HEK293 (cell line): ENCODE measurements around the gene SLC16A6.
"Not testable (repeated sequence)": the region's sequence is repeated elsewhere in the genome, so short reads cannot be mapped to it uniquely, and the experiment has no call there.

Experiments used
- CTCF ChIA-PET: fragments of 350-600 bp; formaldehyde crosslinking; extraction: SDS; loops from one replicate; lab custom pipeline; 2021; ENCODE audit warnings: antibody characterized with exemption; lab: Yijun Ruan, JAX
- POLR2A ChIA-PET: fragments of 300-600 bp; formaldehyde crosslinking; extraction: SDS; loops from one replicate; lab custom pipeline; 2020; ENCODE audit warnings: antibody characterized with exemption, inconsistent platforms; lab: Yijun Ruan, JAX
- H3K27ac ChIP-seq: fragments of 200-500 bp; sonication (Bioruptor generic); 2 replicates; pipeline ENCODE4 v1.5.1; 2014; ENCODE audit warnings: low read depth, low read length, control low read depth, inconsistent platforms; ENCODE audit errors: extremely low read depth
- H3K36me3 ChIP-seq, 2 experiments: fragments of 200-500 bp in 1 of 2; sonication (Bioruptor generic) in 1 of 2; 1 replicate in 1 of 2; 2 replicates in 1 of 2; pipeline ENCODE4 v1.5.1; 2014 to 2017; ENCODE audit warnings: inconsistent platforms in 2 of 2, low read length in 2 of 2; ENCODE audit not compliant: control insufficient read depth in 2 of 2, insufficient read depth in 1 of 2
- H3K4me1 ChIP-seq: fragments of 200-500 bp; sonication (Bioruptor generic); 2 replicates; pipeline ENCODE4 v1.5.1; 2014; ENCODE audit warnings: mild to moderate bottlenecking, low read length, inconsistent platforms; ENCODE audit not compliant: control insufficient read depth, insufficient read depth
- H3K4me3 ChIP-seq: 2 replicates; pipeline ENCODE4 v1.5.1; 2011; ENCODE audit warnings: low read depth, mild to moderate bottlenecking, control low read depth, low read length, moderate library complexity
- H3K9me3 ChIP-seq: fragments of 200-500 bp; sonication (Bioruptor generic); 2 replicates; pipeline ENCODE4 v1.5.1; 2014; ENCODE audit warnings: low read depth, low read length, inconsistent platforms; ENCODE audit not compliant: control insufficient read depth, insufficient read depth
- ATF2 ChIP-seq: fragments of 450-650 bp; formaldehyde crosslinking; IDR thresholded peaks from 2 replicates; pipeline ENCODE4 v1.5.1; 2016; ENCODE audit warnings: missing biosample characterization, missing genetic modification characterization, low read depth
- PRDM10 ChIP-seq: fragments of 450-650 bp; formaldehyde crosslinking; IDR thresholded peaks from 2 replicates; pipeline ENCODE4 v1.5.1; 2016; ENCODE audit warnings: missing biosample characterization, missing genetic modification characterization
- REST ChIP-seq: fragments of 450-650 bp; formaldehyde crosslinking; IDR thresholded peaks from 2 replicates; pipeline ENCODE4 v1.5.1; 2016; ENCODE audit warnings: missing biosample characterization, missing genetic modification characterization
- ZBTB17 ChIP-seq: fragments of 450-650 bp; formaldehyde crosslinking; IDR thresholded peaks from 2 replicates; pipeline ENCODE4 v1.5.1; 2016; ENCODE audit warnings: missing biosample characterization, missing genetic modification characterization
- ZBTB21 ChIP-seq: fragments of 450-650 bp; formaldehyde crosslinking; IDR thresholded peaks from 2 replicates; pipeline ENCODE4 v1.5.1; 2017; ENCODE audit warnings: missing biosample characterization, missing genetic modification characterization
- ZEB2 ChIP-seq: fragments of 450-650 bp; formaldehyde crosslinking; IDR thresholded peaks from 2 replicates; pipeline ENCODE4 v1.5.1; 2016; ENCODE audit warnings: missing biosample characterization, missing genetic modification characterization
- ZNF202 ChIP-seq: fragments of 450-650 bp; formaldehyde crosslinking; IDR thresholded peaks from 2 replicates; pipeline ENCODE4 v1.5.1; 2016; ENCODE audit warnings: missing biosample characterization, missing genetic modification characterization, borderline replicate concordance
- ZNF221 ChIP-seq: fragments of 450-650 bp; formaldehyde crosslinking; IDR thresholded peaks from 2 replicates; pipeline ENCODE4 v1.5.1; 2017; ENCODE audit warnings: missing biosample characterization, missing genetic modification characterization, borderline replicate concordance
- ZNF223 ChIP-seq: fragments of 450-650 bp; formaldehyde crosslinking; IDR thresholded peaks from 2 replicates; pipeline ENCODE4 v1.5.1; 2016; ENCODE audit warnings: missing biosample characterization, missing genetic modification characterization
- ZNF239 ChIP-seq: fragments of 450-650 bp; formaldehyde crosslinking; IDR thresholded peaks from 2 replicates; pipeline ENCODE4 v1.5.1; 2016; ENCODE audit warnings: missing biosample characterization, missing genetic modification characterization
- ZNF24 ChIP-seq: fragments of 450-650 bp; formaldehyde crosslinking; IDR thresholded peaks from 2 replicates; pipeline ENCODE4 v1.5.1; 2016; ENCODE audit warnings: missing biosample characterization, missing genetic modification characterization
- ZNF335 ChIP-seq: fragments of 450-650 bp; formaldehyde crosslinking; conservative IDR thresholded peaks from 2 replicates; pipeline ENCODE4 v1.5.1; 2016; ENCODE audit warnings: missing biosample characterization, missing genetic modification characterization
- ZNF366 ChIP-seq: fragments of 450-650 bp; formaldehyde crosslinking; conservative IDR thresholded peaks from 2 replicates; pipeline ENCODE4 v1.5.1; 2016; ENCODE audit warnings: missing biosample characterization, missing genetic modification characterization
- ZNF433 ChIP-seq: fragments of 450-650 bp; formaldehyde crosslinking; IDR thresholded peaks from 2 replicates; pipeline ENCODE4 v1.5.1; 2016; ENCODE audit warnings: missing biosample characterization, missing genetic modification characterization, low read depth
- ZNF629 ChIP-seq: fragments of 450-650 bp; formaldehyde crosslinking; IDR thresholded peaks from 2 replicates; pipeline ENCODE4 v1.5.1; 2017; ENCODE audit warnings: missing biosample characterization, missing genetic modification characterization
- ZNF791 ChIP-seq: fragments of 450-650 bp; formaldehyde crosslinking; IDR thresholded peaks from 2 replicates; pipeline ENCODE4 v1.5.1; 2016; ENCODE audit warnings: missing biosample characterization, missing genetic modification characterization
- ZSCAN18 ChIP-seq: fragments of 450-650 bp; formaldehyde crosslinking; IDR thresholded peaks from 2 replicates; pipeline ENCODE4 v1.5.1; 2016; ENCODE audit warnings: missing biosample characterization, missing genetic modification characterization

Gene SLC16A6

GRCh38 chr17:68257934-68258333 lies 33.0 kb downstream of the SLC16A6 start:
- H3K36me3 ChIP-seq: peaks cover 24 to 45% of the 10 kb centered on the region in 2 experiments
- no peak overlapping the region for H3K4me3 ChIP-seq
- no peaks in the 10 kb centered on the region for H3K9me3 ChIP-seq
- no peak overlapping the region for H3K27ac ChIP-seq
- no peak for TF ChIP-seq ZNF221 (tag by site-specific recombination)
- TF ChIP-seq ZEB2: 0 out of 2 replicates have a peak, but pooled peaks have one; percentile 46
- peak; percentile 64 for TF ChIP-seq ZNF629 (tag by site-specific recombination)
- TF ChIP-seq ZBTB21 (tag by site-specific recombination): peak; percentile 46; the same call in 1 of the 2 replicates
- TF ChIP-seq REST (tag by site-specific recombination): no peak
- no peak for TF ChIP-seq ZNF223 (tag by site-specific recombination)
- no peak for TF ChIP-seq ZNF433 (tag by site-specific recombination)
- TF ChIP-seq ZNF335: no peak
- no peak for TF ChIP-seq ZNF202 (tag by site-specific recombination)
- TF ChIP-seq PRDM10 (tag by site-specific recombination): 0 out of 2 replicates have a peak, but pooled peaks have one; percentile 48
- TF ChIP-seq ZNF239 (tag by site-specific recombination): no peak
- TF ChIP-seq ZNF24: no peak
- TF ChIP-seq ATF2: peak; percentile 47; the same call in 1 of the 2 replicates
- TF ChIP-seq ZNF366 (tag by site-specific recombination): peak; percentile 44; the same call in 1 of the 2 replicates
- no peak for TF ChIP-seq ZSCAN18 (tag by site-specific recombination)
- TF ChIP-seq ZNF791 (tag by site-specific recombination): no peak
- 0 out of 2 replicates have a peak, but pooled peaks have one; percentile 19 for TF ChIP-seq ZBTB17 (tag by site-specific recombination)
- no peaks in the 10 kb centered on the region for H3K4me1 ChIP-seq
- POLR2A ChIA-PET: interaction anchor here (2.2 kb wide), 1 partner anchor 10 kb away, joined by 6 read pairs; the partner anchor contains the start of gene AMZ2
- CTCF ChIA-PET: interaction anchor here (1.9 kb wide), 1 partner anchor 85 kb away, joined by 5 read pairs; no protein-coding TSS in a partner anchor

- CTCF ChIA-PET, POLR2A ChIA-PET, H3K4me1 ChIP-seq, H3K27ac ChIP-seq, H3K4me3 ChIP-seq, H3K9me3 ChIP-seq: not testable (repeated sequence)
- peaks cover 28 to 58% of the 10 kb centered on the region in 2 experiments for H3K36me3 ChIP-seq
Observed at GRCh38 chr17:68256701-68257100, 34.2 kb downstream of the SLC16A6 start.
